ENCODE measurements around the gene TMEM165. TPM values are rescaled to one million over a fixed set of nuclear protein-coding genes. Genes with fewer than 3 reads are reported as not detected.

The TMEM165 gene
- polyA plus RNA-seq, 1 donor from 2014 or later: 102 TPM

DNA sequence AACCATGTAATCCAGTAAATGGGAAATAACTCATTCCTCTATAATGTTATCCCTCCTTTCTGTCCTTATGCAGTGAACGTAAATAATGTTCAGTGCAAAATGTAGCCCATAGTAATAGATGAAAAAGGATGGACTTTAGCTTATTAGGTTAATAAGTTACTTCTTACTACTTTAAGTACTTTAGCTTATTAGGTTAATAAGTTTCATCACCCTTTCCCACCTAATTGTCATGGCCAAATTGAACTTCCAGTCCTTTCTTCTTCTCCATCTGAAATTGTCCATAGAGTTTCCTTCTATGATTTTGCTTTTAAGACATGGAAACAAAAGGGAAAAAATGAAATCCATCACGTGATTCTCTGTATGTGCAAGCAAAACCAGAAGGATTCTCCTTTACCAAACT, 15.2 kb upstream of the TMEM165 start:
- Histone ChIP-seq H3K27me3 (ENCODE audit: insufficient read depth, low read depth, low read length) (no peaks in the 10 kb centered on the region), H2AFZ (ENCODE audit: low read depth, low read length) (no peak overlapping the region), H3K4me2 (ENCODE audit: low read length) (no peak overlapping the region), H3K9ac (ENCODE audit: low read length) (no peak overlapping the region), H3K27ac (ENCODE audit: low read length) (no peak overlapping the region), H3K79me2 (replicated peaks; ENCODE audit: insufficient read depth, low read length) (no peaks in the 10 kb centered on the region), H3K9me2 (ENCODE audit: insufficient read depth, low read length) (no peaks in the 10 kb centered on the region), H4K20me1 (ENCODE audit: insufficient read depth) (no peaks in the 10 kb centered on the region), H3F3A (ENCODE audit: insufficient read depth, low read length, poor library complexity, severe bottlenecking) (no peaks in the 10 kb centered on the region), H3K36me3 (ENCODE audit: insufficient read depth, low read length) (no peaks in the 10 kb centered on the region), H3K4me3 (ENCODE audit: low read length) (no peak overlapping the region), H3K9me3 (ENCODE audit: low read length) (no peaks in the 10 kb centered on the region)
- TF ChIP-seq POLR2AphosphoS5 (IDR thresholded peaks at IDR 0.05) (no peak), EZH2 (IDR thresholded peaks at IDR 0.05; ENCODE audit: borderline replicate concordance, insufficient read depth, low read length, poor library complexity, severe bottlenecking) (no peak), RAD21 (conservative IDR thresholded peaks at IDR 0.05) (no peak), SMC3 (conservative IDR thresholded peaks at IDR 0.05; ENCODE audit: poor library complexity) (no peak), MXI1 (conservative IDR thresholded peaks at IDR 0.05; ENCODE audit: poor library complexity, severe bottlenecking) (no peak), TAF1 (IDR thresholded peaks at IDR 0.05; ENCODE audit: low read depth) (no peak), EP300 (conservative IDR thresholded peaks at IDR 0.05; ENCODE audit: poor library complexity, severe bottlenecking) (no peak)
- TF ChIP-seq, protein P1, sequence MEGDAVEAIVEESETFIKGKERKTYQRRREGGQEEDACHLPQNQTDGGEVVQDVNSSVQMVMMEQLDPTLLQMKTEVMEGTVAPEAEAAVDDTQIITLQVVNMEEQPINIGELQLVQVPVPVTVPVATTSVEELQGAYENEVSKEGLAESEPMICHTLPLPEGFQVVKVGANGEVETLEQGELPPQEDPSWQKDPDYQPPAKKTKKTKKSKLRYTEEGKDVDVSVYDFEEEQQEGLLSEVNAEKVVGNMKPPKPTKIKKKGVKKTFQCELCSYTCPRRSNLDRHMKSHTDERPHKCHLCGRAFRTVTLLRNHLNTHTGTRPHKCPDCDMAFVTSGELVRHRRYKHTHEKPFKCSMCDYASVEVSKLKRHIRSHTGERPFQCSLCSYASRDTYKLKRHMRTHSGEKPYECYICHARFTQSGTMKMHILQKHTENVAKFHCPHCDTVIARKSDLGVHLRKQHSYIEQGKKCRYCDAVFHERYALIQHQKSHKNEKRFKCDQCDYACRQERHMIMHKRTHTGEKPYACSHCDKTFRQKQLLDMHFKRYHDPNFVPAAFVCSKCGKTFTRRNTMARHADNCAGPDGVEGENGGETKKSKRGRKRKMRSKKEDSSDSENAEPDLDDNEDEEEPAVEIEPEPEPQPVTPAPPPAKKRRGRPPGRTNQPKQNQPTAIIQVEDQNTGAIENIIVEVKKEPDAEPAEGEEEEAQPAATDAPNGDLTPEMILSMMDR (IDR thresholded peaks at IDR 0.05; ENCODE audit: poor library complexity, severe bottlenecking): no peak
- TF ChIP-seq, protein P2, sequence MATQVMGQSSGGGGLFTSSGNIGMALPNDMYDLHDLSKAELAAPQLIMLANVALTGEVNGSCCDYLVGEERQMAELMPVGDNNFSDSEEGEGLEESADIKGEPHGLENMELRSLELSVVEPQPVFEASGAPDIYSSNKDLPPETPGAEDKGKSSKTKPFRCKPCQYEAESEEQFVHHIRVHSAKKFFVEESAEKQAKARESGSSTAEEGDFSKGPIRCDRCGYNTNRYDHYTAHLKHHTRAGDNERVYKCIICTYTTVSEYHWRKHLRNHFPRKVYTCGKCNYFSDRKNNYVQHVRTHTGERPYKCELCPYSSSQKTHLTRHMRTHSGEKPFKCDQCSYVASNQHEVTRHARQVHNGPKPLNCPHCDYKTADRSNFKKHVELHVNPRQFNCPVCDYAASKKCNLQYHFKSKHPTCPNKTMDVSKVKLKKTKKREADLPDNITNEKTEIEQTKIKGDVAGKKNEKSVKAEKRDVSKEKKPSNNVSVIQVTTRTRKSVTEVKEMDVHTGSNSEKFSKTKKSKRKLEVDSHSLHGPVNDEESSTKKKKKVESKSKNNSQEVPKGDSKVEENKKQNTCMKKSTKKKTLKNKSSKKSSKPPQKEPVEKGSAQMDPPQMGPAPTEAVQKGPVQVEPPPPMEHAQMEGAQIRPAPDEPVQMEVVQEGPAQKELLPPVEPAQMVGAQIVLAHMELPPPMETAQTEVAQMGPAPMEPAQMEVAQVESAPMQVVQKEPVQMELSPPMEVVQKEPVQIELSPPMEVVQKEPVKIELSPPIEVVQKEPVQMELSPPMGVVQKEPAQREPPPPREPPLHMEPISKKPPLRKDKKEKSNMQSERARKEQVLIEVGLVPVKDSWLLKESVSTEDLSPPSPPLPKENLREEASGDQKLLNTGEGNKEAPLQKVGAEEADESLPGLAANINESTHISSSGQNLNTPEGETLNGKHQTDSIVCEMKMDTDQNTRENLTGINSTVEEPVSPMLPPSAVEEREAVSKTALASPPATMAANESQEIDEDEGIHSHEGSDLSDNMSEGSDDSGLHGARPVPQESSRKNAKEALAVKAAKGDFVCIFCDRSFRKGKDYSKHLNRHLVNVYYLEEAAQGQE (IDR thresholded peaks at IDR 0.05; ENCODE audit: borderline replicate concordance): no peak

DNA sequence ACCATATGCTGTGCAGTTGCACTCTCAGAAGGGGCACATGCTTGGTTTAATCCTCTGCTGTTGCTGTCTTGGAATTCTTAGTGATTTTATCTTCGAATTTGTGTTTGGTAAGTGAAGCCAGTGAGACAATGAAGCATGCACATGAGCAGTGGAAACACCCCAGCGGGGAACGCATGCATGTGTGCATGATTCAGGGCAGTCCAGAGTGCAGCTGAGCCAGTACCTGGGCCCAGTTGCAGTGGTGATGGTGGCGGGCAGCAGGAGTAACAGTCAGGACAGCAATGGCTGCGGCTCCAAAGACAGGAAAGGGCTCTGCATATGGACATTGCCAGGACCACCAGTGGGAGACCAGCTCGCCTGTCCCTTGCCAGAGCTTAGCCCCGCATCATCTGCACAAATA, 14.3 kb upstream of the TMEM165 start:
- Histone ChIP-seq H2AFZ (ENCODE audit: low read depth, low read length) (no peak overlapping the region), H3K9me2 (ENCODE audit: insufficient read depth, low read length) (no peaks in the 10 kb centered on the region), H3K27me3 (ENCODE audit: insufficient read depth, low read depth, low read length) (no peaks in the 10 kb centered on the region), H3K79me2 (replicated peaks; ENCODE audit: insufficient read depth, low read length) (no peaks in the 10 kb centered on the region), H4K20me1 (ENCODE audit: insufficient read depth) (no peaks in the 10 kb centered on the region), H3K9me3 (ENCODE audit: low read length) (no peaks in the 10 kb centered on the region), H3K27ac (ENCODE audit: low read length) (no peak overlapping the region), H3K4me2 (ENCODE audit: low read length) (no peak overlapping the region), H3K4me3 (ENCODE audit: low read length) (no peak overlapping the region), H3K36me3 (ENCODE audit: insufficient read depth, low read length) (no peaks in the 10 kb centered on the region), H3F3A (ENCODE audit: insufficient read depth, low read length, poor library complexity, severe bottlenecking) (no peaks in the 10 kb centered on the region), H3K9ac (ENCODE audit: low read length) (no peak overlapping the region)
- TF ChIP-seq TAF1 (IDR thresholded peaks at IDR 0.05; ENCODE audit: low read depth) (no peak), EZH2 (IDR thresholded peaks at IDR 0.05; ENCODE audit: borderline replicate concordance, insufficient read depth, low read length, poor library complexity, severe bottlenecking) (no peak), SMC3 (conservative IDR thresholded peaks at IDR 0.05; ENCODE audit: poor library complexity) (no peak), MXI1 (conservative IDR thresholded peaks at IDR 0.05; ENCODE audit: poor library complexity, severe bottlenecking) (no peak), EP300 (conservative IDR thresholded peaks at IDR 0.05; ENCODE audit: poor library complexity, severe bottlenecking) (no peak), RAD21 (conservative IDR thresholded peaks at IDR 0.05) (no peak), POLR2AphosphoS5 (IDR thresholded peaks at IDR 0.05) (no peak)
- TF ChIP-seq, protein P1 (IDR thresholded peaks at IDR 0.05; ENCODE audit: poor library complexity, severe bottlenecking): no peak
- TF ChIP-seq, protein P2 (IDR thresholded peaks at IDR 0.05; ENCODE audit: borderline replicate concordance): no peak
